ENCODE measurements around the gene B4GALT7.
"Not testable (repeated sequence)": the region's sequence is repeated elsewhere in the genome, so short reads cannot be mapped to it uniquely, and the experiment has no call there.

Gene B4GALT7

GRCh38 chr5:177599731-177600507, at the start of gene B4GALT7:
TSS of gene B4GALT7 (plus strand) at chr5:177600132. CDS start at chr5:177600211, 79 bp downstream.
- peak; percentile 83 for DNase-seq

GRCh38 chr5:177552839-177553455, 47.0 kb upstream of the B4GALT7 start:
- no peak for DNase-seq

GRCh38 chr5:177553671-177554429, 46.1 kb upstream of the B4GALT7 start:
- DNase-seq, result peak; percentile 15

GRCh38 chr5:177554474-177555111, 45.3 kb upstream of the B4GALT7 start, which contains the start of gene FAM193B:
TSS of gene FAM193B (minus strand) at chr5:177554563. CDS start at chr5:177554458, 105 bp downstream.
- DNase-seq, result peak; percentile 91

- DNase-seq, result no peak
Measured at GRCh38 chr5:177555228-177555627, 44.7 kb upstream of the B4GALT7 start.

- no peak for DNase-seq
Measured at GRCh38 chr5:177555665-177556064, 44.3 kb upstream of the B4GALT7 start.

GRCh38 chr5:177557041-177557647, 42.8 kb upstream of the B4GALT7 start:
- DNase-seq, result peak; percentile 13

- no peak for DNase-seq
Measured at GRCh38 chr5:177557796-177558195, 42.1 kb upstream of the B4GALT7 start.

- not testable (repeated sequence) for DNase-seq
Measured at GRCh38 chr5:177559446-177559941, 40.4 kb upstream of the B4GALT7 start.

- DNase-seq, result no peak
Measured at GRCh38 chr5:177565046-177565445, 34.9 kb upstream of the B4GALT7 start.

GRCh38 chr5:177568326-177568725, 31.6 kb upstream of the B4GALT7 start:
- no peak for DNase-seq

GRCh38 chr5:177569894-177570293, 30.0 kb upstream of the B4GALT7 start:
- DNase-seq, result no peak

- DNase-seq, result no peak
Measured at GRCh38 chr5:177575488-177575887, 24.4 kb upstream of the B4GALT7 start.

- no peak for DNase-seq
Measured at GRCh38 chr5:177576169-177576568, 23.8 kb upstream of the B4GALT7 start.

GRCh38 chr5:177578316-177578715, 21.6 kb upstream of the B4GALT7 start:
- DNase-seq, result no peak

GRCh38 chr5:177588413-177588909, 11.5 kb upstream of the B4GALT7 start:
- DNase-seq, result no peak

GRCh38 chr5:177590406-177590805, 9.5 kb upstream of the B4GALT7 start:
- DNase-seq, result no peak

- DNase-seq, result no peak
Measured at GRCh38 chr5:177591690-177592009, 8.3 kb upstream of the B4GALT7 start.

- peak; percentile 87 for DNase-seq
Measured at GRCh38 chr5:177592010-177592834, 7.7 kb upstream of the B4GALT7 start, which contains the start of gene TMED9. TSS of gene TMED9 (plus strand) at chr5:177592203. CDS start at chr5:177592215, 12 bp downstream.

- no peak for DNase-seq
Measured at GRCh38 chr5:177592905-177593304, 7.0 kb upstream of the B4GALT7 start.

- DNase-seq, result peak; percentile 4
Measured at GRCh38 chr5:177593511-177593910, 6.4 kb upstream of the B4GALT7 start.

Data from inflammatory macrophage treated with lipopolysaccharide for 4 hours (primary cell).